OCI-LY3 (cell line): ENCODE measurements around the gene FBXL4.

ENCODE experiments used
- CTCF ChIP-seq: fragments of 200-600, 300-600 bp; sonication (generic); IDR thresholded peaks from 2 replicates; pipeline ENCODE4 v1.5.1; 2014; ENCODE audit warnings: antibody characterized with exemption, low read length, low read depth
- EZH2phosphoT487 ChIP-seq: fragments of 200-600 bp; shearing (Covaris generic); IDR thresholded peaks from 2 replicates; pipeline ENCODE4 v1.6.1; 2018; ENCODE audit warnings: antibody characterized with exemption, mixed run types, low read depth

GRCh38 chr6:98947411-98948292, at the start of gene FBXL4:
- TF ChIP-seq CTCF (no peak), EZH2phosphoT487 (no peak)
